Mucosa of descending colon (tissue), 3 donors: ENCODE measurements around the gene CDK14. TPM values are rescaled to one million over a fixed set of nuclear protein-coding genes. Genes with fewer than 3 reads are reported as not detected.

Experiments
- ATAC-seq: fragments of 200-7000 bp; cut with Tn5 transposase; one replicate; pipeline ENCODE4 v1.9.1; 2020; ENCODE audit warnings: mild to moderate bottlenecking, moderate library complexity
- DNase-seq, 3 donors: peaks; one replicate each; pipeline ENCODE4 v3.0.0-alpha.2; 2020
- H3K36me3 ChIP-seq: fragments of 200-600 bp; one replicate; pipeline ENCODE4 v1.8.0; 2021; ENCODE audit warnings: low read depth, mild to moderate bottlenecking
- H3K4me1 ChIP-seq: fragments of 200-600 bp; one replicate; pipeline ENCODE4 v1.8.0; 2021; ENCODE audit warnings: low read depth, mild to moderate bottlenecking
- H3K4me3 ChIP-seq: fragments of 200-600 bp; one replicate; pipeline ENCODE4 v1.8.0; 2021; ENCODE audit warnings: mild to moderate bottlenecking
- H3K9me3 ChIP-seq: fragments of 200-600 bp; one replicate; pipeline ENCODE4 v1.8.0; 2021; ENCODE audit warnings: mild to moderate bottlenecking
- intact Hi-C, 2 donors: fragments of 100-400 bp; cut with DNase I in 1 of 2; cut with micrococcal nuclease in 1 of 2; formaldehyde crosslinking; loops; one replicate each; pipeline versions ENCODE4 v1.11.0 to v1.11.1; 2022; cut with DNase I, micrococcal nuclease
- total RNA-seq, 3 donors: library from RNA; stranded (reverse); fragmentation: NEBNext Ultra II Directional in 2 of 3; extraction: Animal tissue kit (Norgen Biotek cat#: 25700) in 2 of 3; gene quantifications; one replicate each; pipeline versions ENCODE4 v1.2.1 to v1.2.4, GENCODE V29; 2021 to 2023
- TF ChIP-seq, protein P1 (sequence below): fragments of 200-600 bp; IDR thresholded peaks from one replicate; pipeline ENCODE4 v1.8.0; 2022; ENCODE audit warnings: antibody characterized with exemption, mild to moderate bottlenecking
- donor health status: DM: no; HTN: no; CAD: no; lungs with moderate emphysema.
- donor health status: DM: no; HTN: no; CAD: no.
- donor health status: DM: no; HTN: yes; CAD: no.

CDK14 gene
- total RNA-seq, 3 donors from 2014 or later, result 5.4 to 24.4 (median 5.6) TPM

DNA sequence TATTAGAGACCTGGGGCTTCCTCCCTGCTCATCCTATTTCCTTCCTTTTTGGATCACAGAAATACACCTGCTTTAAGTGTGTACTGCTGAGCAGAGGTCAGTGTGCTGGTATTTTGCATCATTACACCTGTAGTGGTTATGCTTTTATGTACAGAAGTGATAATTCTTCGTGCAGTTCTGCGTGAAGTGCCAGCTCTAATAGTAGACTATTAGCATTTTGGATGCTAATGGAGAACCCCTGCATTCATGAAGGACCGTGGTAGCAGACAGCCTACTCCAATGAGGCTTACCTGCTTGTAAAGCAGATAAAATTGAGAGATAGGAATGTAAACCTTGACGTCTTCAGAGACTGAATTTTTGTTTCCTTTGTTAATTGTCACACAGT, 114.3 kb downstream of the CDK14 start:
- TF ChIP-seq, protein P1, sequence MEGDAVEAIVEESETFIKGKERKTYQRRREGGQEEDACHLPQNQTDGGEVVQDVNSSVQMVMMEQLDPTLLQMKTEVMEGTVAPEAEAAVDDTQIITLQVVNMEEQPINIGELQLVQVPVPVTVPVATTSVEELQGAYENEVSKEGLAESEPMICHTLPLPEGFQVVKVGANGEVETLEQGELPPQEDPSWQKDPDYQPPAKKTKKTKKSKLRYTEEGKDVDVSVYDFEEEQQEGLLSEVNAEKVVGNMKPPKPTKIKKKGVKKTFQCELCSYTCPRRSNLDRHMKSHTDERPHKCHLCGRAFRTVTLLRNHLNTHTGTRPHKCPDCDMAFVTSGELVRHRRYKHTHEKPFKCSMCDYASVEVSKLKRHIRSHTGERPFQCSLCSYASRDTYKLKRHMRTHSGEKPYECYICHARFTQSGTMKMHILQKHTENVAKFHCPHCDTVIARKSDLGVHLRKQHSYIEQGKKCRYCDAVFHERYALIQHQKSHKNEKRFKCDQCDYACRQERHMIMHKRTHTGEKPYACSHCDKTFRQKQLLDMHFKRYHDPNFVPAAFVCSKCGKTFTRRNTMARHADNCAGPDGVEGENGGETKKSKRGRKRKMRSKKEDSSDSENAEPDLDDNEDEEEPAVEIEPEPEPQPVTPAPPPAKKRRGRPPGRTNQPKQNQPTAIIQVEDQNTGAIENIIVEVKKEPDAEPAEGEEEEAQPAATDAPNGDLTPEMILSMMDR, result no peak
- DNase-seq, result no peak
- Histone ChIP-seq H3K36me3 (no peaks in the 10 kb centered on the region), H3K4me3 (no peak overlapping the region), H3K4me1 (no peaks in the 10 kb centered on the region), H3K9me3 (no peaks in the 10 kb centered on the region)
- intact Hi-C loops, result no loop called here
- ATAC-seq, result peak; percentile 7

DNA sequence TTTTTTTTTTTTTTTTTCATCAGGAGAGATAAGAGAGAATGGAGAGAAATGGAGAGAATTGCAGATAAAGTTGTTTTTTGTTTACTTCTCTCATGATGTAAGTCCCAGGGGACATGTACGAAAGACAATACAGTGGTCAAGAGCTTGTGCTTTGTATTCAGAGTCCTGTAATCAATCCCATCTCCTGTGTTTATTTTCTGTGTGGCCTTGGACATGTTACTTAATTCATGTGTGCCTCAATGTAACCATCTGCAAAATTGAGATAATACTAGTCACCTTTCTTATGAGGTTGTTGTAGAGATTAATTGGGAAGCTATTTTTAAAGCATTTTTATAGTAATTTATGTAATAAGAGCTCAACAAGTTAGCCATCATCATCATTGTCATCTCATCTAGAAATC, 117.5 kb downstream of the CDK14 start:
- intact Hi-C loops, result no loop called here
- Histone ChIP-seq H3K9me3 (no peaks in the 10 kb centered on the region), H3K4me3 (no peak overlapping the region), H3K36me3 (no peaks in the 10 kb centered on the region), H3K4me1 (no peaks in the 10 kb centered on the region)
- TF ChIP-seq, protein P1, result no peak
- DNase-seq (no peak), ATAC-seq (no peak)

- no peaks in the 10 kb centered on the region for H3K36me3 ChIP-seq
- no peak overlapping the region for H3K4me3 ChIP-seq
- no peaks in the 10 kb centered on the region for H3K4me1 ChIP-seq
- ATAC-seq (no peak), DNase-seq (no peak)
- intact Hi-C loops, result no loop called here
- TF ChIP-seq, protein P1, result no peak
- H3K9me3 ChIP-seq, result no peaks in the 10 kb centered on the region
These were observed 118.9 kb downstream of the CDK14 start for GRCh38 chr7:90715067-90715466.

- ATAC-seq, result no peak
- Histone ChIP-seq H3K4me1 (no peaks in the 10 kb centered on the region), H3K36me3 (no peaks in the 10 kb centered on the region), H3K9me3 (no peaks in the 10 kb centered on the region), H3K4me3 (no peak overlapping the region)
- TF ChIP-seq, protein P1, result no peak
- intact Hi-C loops, result no loop called here
- no peak for DNase-seq
These were observed 121.4 kb downstream of the CDK14 start for GRCh38 chr7:90717296-90718060.

- Histone ChIP-seq H3K4me3 (no peak overlapping the region), H3K9me3 (no peaks in the 10 kb centered on the region), H3K4me1 (no peaks in the 10 kb centered on the region), H3K36me3 (no peaks in the 10 kb centered on the region)
- TF ChIP-seq, protein P1, result no peak
- no peak for DNase-seq
- intact Hi-C loops, result no loop called here
- ATAC-seq, result no peak
These were observed 123.0 kb downstream of the CDK14 start for GRCh38 chr7:90719155-90719554.
